ENCODE data around the gene ATRNL1. TPM values are rescaled to one million over a fixed set of nuclear protein-coding genes. Genes with fewer than 3 reads are reported as not detected.

Gene ATRNL1
- polyA plus RNA-seq, 2 of the 4 experiments (the other 2 are of a cell fraction), result 0.13 to 0.34 TPM

- CTCF ChIA-PET, result interaction anchor here (0.7 to 1.5 kb wide), 4 partner anchors 13 to 160 kb away, joined by 3 to 4 read pairs (median 3); no protein-coding TSS in a partner anchor
- no peak for DNase-seq (ENCODE audit: low read depth in 1 of 2, low spot score in 1 of 2)
Observed at GRCh38 chr10:115850666-115851065, 757.5 kb downstream of the ATRNL1 start.

GRCh38 chr10:115851695-115852094 lies 758.5 kb downstream of the ATRNL1 start:
- POLR2A ChIA-PET, result no interaction called here
- DNase-seq (ENCODE audit: low read depth in 1 of 2, low spot score in 1 of 2) (no peak), ATAC-seq (no peak), FAIRE-seq (no peak)
- no peak overlapping the region for H3K27ac ChIP-seq
- no peak overlapping the region for H3K4me2 ChIP-seq
- CTCF ChIA-PET, result interaction anchor here (1.2 to 1.6 kb wide), 2 partner anchors 9 to 17 kb away, joined by 3 to 4 read pairs; no protein-coding TSS in a partner anchor
- H3K4me1 ChIP-seq, result peaks cover 12% of the 10 kb centered on the region; the same call in 2 of the 3 replicates
- 54% methylated on average over 5 of the region's 5 CpGs for WGBS (ENCODE audit: missing lambda C conversion rate)
- TF ChIP-seq, protein P1, sequence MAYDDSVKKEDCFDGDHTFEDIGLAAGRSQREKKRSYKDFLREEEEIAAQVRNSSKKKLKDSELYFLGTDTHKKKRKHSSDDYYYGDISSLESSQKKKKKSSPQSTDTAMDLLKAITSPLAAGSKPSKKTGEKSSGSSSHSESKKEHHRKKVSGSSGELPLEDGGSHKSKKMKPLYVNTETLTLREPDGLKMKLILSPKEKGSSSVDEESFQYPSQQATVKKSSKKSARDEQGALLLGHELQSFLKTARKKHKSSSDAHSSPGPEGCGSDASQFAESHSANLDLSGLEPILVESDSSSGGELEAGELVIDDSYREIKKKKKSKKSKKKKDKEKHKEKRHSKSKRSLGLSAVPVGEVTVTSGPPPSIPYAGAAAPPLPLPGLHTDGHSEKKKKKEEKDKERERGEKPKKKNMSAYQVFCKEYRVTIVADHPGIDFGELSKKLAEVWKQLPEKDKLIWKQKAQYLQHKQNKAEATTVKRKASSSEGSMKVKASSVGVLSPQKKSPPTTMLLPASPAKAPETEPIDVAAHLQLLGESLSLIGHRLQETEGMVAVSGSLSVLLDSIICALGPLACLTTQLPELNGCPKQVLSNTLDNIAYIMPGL (CRISPR knock-in tag; IDR thresholded peaks at IDR 0.05; ENCODE audit: borderline replicate concordance), result no peak
- TF ChIP-seq CBX2 (IDR thresholded peaks at IDR 0.05; ENCODE audit: borderline replicate concordance, low read depth), result no peak
- TF ChIP-seq MAZ (IDR thresholded peaks at IDR 0.05; ENCODE audit: borderline replicate concordance, low read depth, low read length), result no peak
- TF ChIP-seq CHD4 (IDR thresholded peaks at IDR 0.05; ENCODE audit: borderline replicate concordance), result no peak
- no peak for TF ChIP-seq HOXB5 (CRISPR knock-in tag; IDR thresholded peaks at IDR 0.05)
- TF ChIP-seq CEBPB (IDR thresholded peaks at IDR 0.05), result no peak
- no peak overlapping the region for H3K4me3 ChIP-seq
- no peaks in the 10 kb centered on the region for H3K9me3 ChIP-seq

More at GRCh38 chr10:115850666-115851065, 757.5 kb downstream of the ATRNL1 start:
- TF ChIP-seq RARB (CRISPR knock-in tag; IDR thresholded peaks at IDR 0.05) (no peak), TFCP2L1 (CRISPR knock-in tag; IDR thresholded peaks at IDR 0.05) (no peak), MAFK (IDR thresholded peaks at IDR 0.05; ENCODE audit: partially characterized antibody) (no peak), RNF2 (IDR thresholded peaks at IDR 0.05; ENCODE audit: borderline replicate concordance, low read depth) (no peak), POLR2AphosphoS2 (conservative IDR thresholded peaks at IDR 0.05; ENCODE audit: low read length) (no peak), HOXA7 (CRISPR knock-in tag; IDR thresholded peaks at IDR 0.05) (no peak), NR3C1 (IDR thresholded peaks at IDR 0.05) (no peak), SMC3 (IDR thresholded peaks at IDR 0.05) (no peak), KDM5A (IDR thresholded peaks at IDR 0.05) (no peak), HOXB5 (CRISPR knock-in tag; IDR thresholded peaks at IDR 0.05) (no peak), CTCF (IDR thresholded peaks at IDR 0.05) (no peak), GATA3 (IDR thresholded peaks at IDR 0.05; ENCODE audit: borderline replicate concordance) (no peak)
- TF ChIP-seq, protein P2, sequence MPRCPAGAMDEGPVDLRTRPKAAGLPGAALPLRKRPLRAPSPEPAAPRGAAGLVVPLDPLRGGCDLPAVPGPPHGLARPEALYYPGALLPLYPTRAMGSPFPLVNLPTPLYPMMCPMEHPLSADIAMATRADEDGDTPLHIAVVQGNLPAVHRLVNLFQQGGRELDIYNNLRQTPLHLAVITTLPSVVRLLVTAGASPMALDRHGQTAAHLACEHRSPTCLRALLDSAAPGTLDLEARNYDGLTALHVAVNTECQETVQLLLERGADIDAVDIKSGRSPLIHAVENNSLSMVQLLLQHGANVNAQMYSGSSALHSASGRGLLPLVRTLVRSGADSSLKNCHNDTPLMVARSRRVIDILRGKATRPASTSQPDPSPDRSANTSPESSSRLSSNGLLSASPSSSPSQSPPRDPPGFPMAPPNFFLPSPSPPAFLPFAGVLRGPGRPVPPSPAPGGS (IDR thresholded peaks at IDR 0.05), result no peak
- TF ChIP-seq, protein P1 (CRISPR knock-in tag; IDR thresholded peaks at IDR 0.05; ENCODE audit: borderline replicate concordance), result no peak
- FAIRE-seq, result no peak
- Histone ChIP-seq H3K9me3 (no peaks in the 10 kb centered on the region), H3K4me2 (no peak overlapping the region), H3K4me1 (peaks cover 12% of the 10 kb centered on the region; the same call in 2 of the 3 replicates), H3K27ac (no peak overlapping the region), H3K4me3 (no peak overlapping the region)
- WGBS (ENCODE audit: missing lambda C conversion rate), result 72% methylated on average over 1 of the region's 1 CpG
- ATAC-seq, result no peak
- POLR2A ChIA-PET, result no interaction called here

All from A549 (cell line).